HCT116 (cell line): ENCODE results near the gene ANO6. TPM values are rescaled to one million over a fixed set of nuclear protein-coding genes. Genes with fewer than 3 reads are reported as not detected.

Source experiments
- ATAC-seq: fragments of 200-7000 bp; cut with Tn5 transposase; 2 replicates; pipeline ENCODE4 v1.9.1; 2020; ENCODE audit warnings: mild to moderate bottlenecking, moderate library complexity
- BruUV-seq: library from RNA; stranded (reverse); fragments of 400-500 nt; replicated peaks from 2 replicates; lab custom pipeline; 2021; lab: Mats Ljungman, UMichigan
- CTCF ChIA-PET: fragments of 300-600 bp; sonication (Branson Sonifier 250); formaldehyde crosslinking; loops from one replicate; lab custom pipeline; 2021; ENCODE audit warnings: antibody characterized with exemption; lab: Charles Lee
- POLR2A ChIA-PET: fragments of 300-600, 350-600 bp; sonication (Branson Sonifier 250); formaldehyde crosslinking; loops from one replicate; lab custom pipeline; 2021; ENCODE audit warnings: antibody characterized with exemption; lab: Charles Lee
- RAD21 ChIA-PET, 2 experiments: fragments of 300-600 bp; sonication (Branson Sonifier 250); formaldehyde crosslinking; loops; one replicate each; lab custom pipeline; 2023; ENCODE audit warnings: low total read pairs in 2 of 2; ENCODE audit not compliant: uncharacterized antibody in 2 of 2, unreplicated experiment in 2 of 2, low non-redundant PET in 1 of 2; lab: Charles Lee
- DNase-seq: peaks from one replicate; pipeline ENCODE4 v3.0.0-alpha.2; 2010; ENCODE audit warnings: low read depth, low spot score
- H2AFZ ChIP-seq: fragments of 200-600 bp; shearing (Covaris generic), sonication (generic); 2 replicates; pipeline ENCODE4 v1.6.1; 2017; ENCODE audit warnings: low read depth, mixed run types, mixed read lengths, antibody characterized with exemption, low read length; ENCODE audit not compliant: poor library complexity, severe bottlenecking
- H3K27ac ChIP-seq: 2 replicates; pipeline ENCODE4 v1.5.1; 2012; ENCODE audit warnings: low read depth, low read length
- H3K27me3 ChIP-seq: fragments of 200-600 bp; sonication (generic); 2 replicates; pipeline ENCODE4 v1.6.1; 2016; ENCODE audit warnings: mixed run types, low read length, mixed read lengths; ENCODE audit not compliant: insufficient read depth
- H3K36me3 ChIP-seq, 2 experiments: fragments of 200-500 bp in 1 of 2; fragments of 200-600 bp in 1 of 2; sonication (Bioruptor generic) in 1 of 2; sonication (generic) in 1 of 2; 2 replicates each; pipeline versions ENCODE4 v1.5.1 to v1.6.1; 2014 to 2016; ENCODE audit warnings: low read length in 2 of 2, inconsistent platforms in 1 of 2, mixed read lengths in 1 of 2, mixed run types in 1 of 2; ENCODE audit not compliant: insufficient read depth in 2 of 2, control insufficient read depth in 1 of 2
- H3K4me1 ChIP-seq, 2 experiments: fragments of 200-600 bp in 1 of 2; sonication (generic) in 1 of 2; 2 replicates each; pipeline versions ENCODE4 v1.5.1 to v1.6.1; 2012 to 2017; ENCODE audit warnings: low read length in 2 of 2, inconsistent platforms in 1 of 2, mild to moderate bottlenecking in 1 of 2, mixed read lengths in 1 of 2, mixed run types in 1 of 2, moderate library complexity in 1 of 2; ENCODE audit not compliant: insufficient read depth in 2 of 2, control insufficient read depth in 1 of 2
- H3K4me2 ChIP-seq: fragments of 200-600 bp; sonication (generic); 2 replicates; pipeline ENCODE4 v1.6.1; 2017; ENCODE audit warnings: mixed run types, low read length, mixed read lengths
- H3K4me3 ChIP-seq, 2 experiments: fragments of 200-600 bp in 1 of 2; sonication (generic) in 1 of 2; replicated peaks in 1 of 2; 2 replicates each; pipeline ENCODE4 v1.5.1; 2011 to 2016; ENCODE audit warnings: low read length in 2 of 2, control low read depth in 1 of 2, low read depth in 1 of 2, mild to moderate bottlenecking in 1 of 2, mixed read lengths in 1 of 2, mixed run types in 1 of 2
- H3K79me2 ChIP-seq: fragments of 200-600 bp; sonication (generic); 2 replicates; pipeline ENCODE4 v1.6.1; 2017; ENCODE audit warnings: mild to moderate bottlenecking, mixed run types, low read length, moderate library complexity, mixed read lengths; ENCODE audit not compliant: insufficient read depth
- H3K9ac ChIP-seq: fragments of 200-600 bp; sonication (generic); 2 replicates; pipeline ENCODE4 v1.6.1; 2016; ENCODE audit warnings: low read length, mixed read lengths
- H3K9me2 ChIP-seq: fragments of 200-600 bp; sonication (generic), shearing (Covaris generic); 2 replicates; pipeline ENCODE4 v1.6.1; 2017; ENCODE audit warnings: mixed run types, mild to moderate bottlenecking, moderate library complexity; ENCODE audit not compliant: insufficient read depth
- H3K9me3 ChIP-seq, 2 experiments: fragments of 200-500 bp in 1 of 2; fragments of 200-600 bp in 1 of 2; sonication (Bioruptor generic) in 1 of 2; sonication (generic) in 1 of 2; 2 replicates each; pipeline ENCODE4 v1.6.1; 2014 to 2017; ENCODE audit warnings: low read length in 2 of 2, mixed read lengths in 2 of 2, inconsistent platforms in 1 of 2, low read depth in 1 of 2, mild to moderate bottlenecking in 1 of 2, mixed run types in 1 of 2, moderate library complexity in 1 of 2; ENCODE audit not compliant: control insufficient read depth in 1 of 2, insufficient read depth in 1 of 2
- H4K20me1 ChIP-seq: fragments of 200-600 bp; sonication (generic), shearing (Covaris generic); 2 replicates; pipeline ENCODE4 v1.6.1; 2017; ENCODE audit warnings: mixed run types, mild to moderate bottlenecking, moderate library complexity; ENCODE audit not compliant: insufficient read depth
- CBX3 ChIP-seq: IDR thresholded peaks from 2 replicates; pipeline ENCODE4 v1.6.1; 2012; ENCODE audit warnings: low read depth
- CEBPB ChIP-seq: IDR thresholded peaks from 2 replicates; pipeline ENCODE4 v1.6.1; 2012; ENCODE audit warnings: low read depth
- CTCF ChIP-seq, 3 experiments: fragments of 200-600 bp in 1 of 3; sonication (generic) in 1 of 3; IDR thresholded peaks in 2 of 3; conservative IDR thresholded peaks in 1 of 3; 2 replicates each; pipeline ENCODE4 v1.5.1; 2012 to 2017; ENCODE audit warnings: low read depth in 2 of 3, low read length in 2 of 3, antibody characterized with exemption in 1 of 3, borderline replicate concordance in 1 of 3, control low read depth in 1 of 3, mild to moderate bottlenecking in 1 of 3, mixed read lengths in 1 of 3, mixed run types in 1 of 3, moderate library complexity in 1 of 3; ENCODE audit not compliant: insufficient read depth in 1 of 3
- EZH2phosphoT487 ChIP-seq: fragments of 200-600 bp; IDR thresholded peaks from 2 replicates; pipeline ENCODE4 v1.6.1; 2018; ENCODE audit warnings: antibody characterized with exemption, borderline replicate concordance
- FOSL1 ChIP-seq: IDR thresholded peaks from 2 replicates; pipeline ENCODE4 v1.6.1; 2012; ENCODE audit warnings: low read depth
- JUND ChIP-seq: IDR thresholded peaks from 2 replicates; pipeline ENCODE4 v1.6.1; 2012
- POLR2A ChIP-seq: IDR thresholded peaks from 2 replicates; pipeline ENCODE4 v1.7.0; 2011; ENCODE audit warnings: borderline replicate concordance; ENCODE audit not compliant: insufficient read depth, insufficient read length; ENCODE audit errors: extremely low read depth
- SIN3A ChIP-seq: IDR thresholded peaks from 2 replicates; pipeline ENCODE4 v1.6.1; 2012; ENCODE audit warnings: low read depth
- SP1 ChIP-seq: IDR thresholded peaks from 2 replicates; pipeline ENCODE4 v1.6.1; 2012; ENCODE audit warnings: low read depth
- ZFX ChIP-seq: fragments of 450-650 bp; IDR thresholded peaks from 2 replicates; pipeline ENCODE4 v1.6.1; 2017
- ZNF274 ChIP-seq: fragments of 200-500 bp; sonication (Bioruptor generic); IDR thresholded peaks from 2 replicates; pipeline ENCODE4 v1.6.1; 2014; ENCODE audit warnings: mild to moderate bottlenecking, low read depth, low read length, inconsistent platforms
- intact Hi-C: fragments of 100-400 bp; cut with micrococcal nuclease; formaldehyde crosslinking; loops from 2 replicates; pipeline ENCODE4 v1.10.0; 2022
- total RNA-seq: library from RNA; stranded (reverse); gene quantifications from one replicate; pipeline ENCODE4 v1.2.1, GENCODE V29; 2021; ENCODE audit not compliant: unreplicated experiment
- TF ChIP-seq, protein P1 (sequence below): IDR thresholded peaks from 2 replicates; pipeline ENCODE4 v1.6.1; 2012; ENCODE audit warnings: low read depth

ANO6 gene
- total RNA-seq, 1 experiment from 2014 or later = 36.7 TPM

DNA sequence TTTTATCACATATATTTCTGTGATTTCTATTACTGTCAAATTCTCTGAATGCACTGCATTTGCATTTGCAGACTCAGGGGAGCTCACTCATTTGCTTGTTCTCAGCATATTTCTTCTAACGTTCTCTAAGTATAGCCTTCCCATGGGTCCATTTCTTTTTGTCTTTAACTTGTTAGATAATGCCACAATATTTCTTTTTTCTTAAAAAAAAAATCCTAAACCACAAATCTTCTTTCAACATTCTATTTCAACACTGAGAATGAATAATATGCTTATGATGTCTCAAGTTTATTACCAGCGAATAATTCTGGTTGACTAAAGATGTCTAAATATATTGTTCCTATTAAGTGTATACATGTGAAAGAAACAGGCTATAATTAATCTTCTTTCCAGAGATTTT, 200.2 kb downstream of the ANO6 start (continued):
- TF ChIP-seq, protein P1, sequence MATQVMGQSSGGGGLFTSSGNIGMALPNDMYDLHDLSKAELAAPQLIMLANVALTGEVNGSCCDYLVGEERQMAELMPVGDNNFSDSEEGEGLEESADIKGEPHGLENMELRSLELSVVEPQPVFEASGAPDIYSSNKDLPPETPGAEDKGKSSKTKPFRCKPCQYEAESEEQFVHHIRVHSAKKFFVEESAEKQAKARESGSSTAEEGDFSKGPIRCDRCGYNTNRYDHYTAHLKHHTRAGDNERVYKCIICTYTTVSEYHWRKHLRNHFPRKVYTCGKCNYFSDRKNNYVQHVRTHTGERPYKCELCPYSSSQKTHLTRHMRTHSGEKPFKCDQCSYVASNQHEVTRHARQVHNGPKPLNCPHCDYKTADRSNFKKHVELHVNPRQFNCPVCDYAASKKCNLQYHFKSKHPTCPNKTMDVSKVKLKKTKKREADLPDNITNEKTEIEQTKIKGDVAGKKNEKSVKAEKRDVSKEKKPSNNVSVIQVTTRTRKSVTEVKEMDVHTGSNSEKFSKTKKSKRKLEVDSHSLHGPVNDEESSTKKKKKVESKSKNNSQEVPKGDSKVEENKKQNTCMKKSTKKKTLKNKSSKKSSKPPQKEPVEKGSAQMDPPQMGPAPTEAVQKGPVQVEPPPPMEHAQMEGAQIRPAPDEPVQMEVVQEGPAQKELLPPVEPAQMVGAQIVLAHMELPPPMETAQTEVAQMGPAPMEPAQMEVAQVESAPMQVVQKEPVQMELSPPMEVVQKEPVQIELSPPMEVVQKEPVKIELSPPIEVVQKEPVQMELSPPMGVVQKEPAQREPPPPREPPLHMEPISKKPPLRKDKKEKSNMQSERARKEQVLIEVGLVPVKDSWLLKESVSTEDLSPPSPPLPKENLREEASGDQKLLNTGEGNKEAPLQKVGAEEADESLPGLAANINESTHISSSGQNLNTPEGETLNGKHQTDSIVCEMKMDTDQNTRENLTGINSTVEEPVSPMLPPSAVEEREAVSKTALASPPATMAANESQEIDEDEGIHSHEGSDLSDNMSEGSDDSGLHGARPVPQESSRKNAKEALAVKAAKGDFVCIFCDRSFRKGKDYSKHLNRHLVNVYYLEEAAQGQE = no peak

DNA sequence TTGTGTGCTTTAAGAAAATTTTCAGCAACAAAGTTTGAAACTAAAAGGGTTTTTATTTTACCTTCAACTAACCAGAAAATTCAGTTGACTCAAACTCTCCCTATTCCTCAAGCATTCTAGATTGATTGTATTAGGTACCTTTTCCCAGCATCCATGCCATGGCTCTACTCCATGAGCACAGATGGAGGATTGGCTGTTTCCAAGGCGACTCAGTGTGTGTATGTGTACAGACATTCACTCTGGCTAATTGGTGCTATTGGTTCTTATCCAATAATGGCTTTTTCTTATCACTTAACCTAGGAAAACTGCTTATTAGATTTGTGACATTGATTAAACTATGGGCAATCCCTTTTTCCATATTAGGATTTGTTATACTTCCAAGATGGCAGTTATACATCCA, 202.6 kb downstream of the ANO6 start:
- H3K9me2 ChIP-seq = no peaks in the 10 kb centered on the region
- no peak overlapping the region for H3K9ac ChIP-seq
- H3K4me2 ChIP-seq = no peak overlapping the region
- peaks cover 7 to 13% of the 10 kb centered on the region in 2 experiments for H3K4me1 ChIP-seq
- no peaks in the 10 kb centered on the region for H4K20me1 ChIP-seq
- no peak overlapping the region for H3K4me3 ChIP-seq
- POLR2A ChIA-PET = no interaction called here
- RAD21 ChIA-PET = no interaction called here
- TF ChIP-seq SP1 (no peak), JUND (no peak), FOSL1 (no peak), CEBPB (no peak), EZH2phosphoT487 (no peak), ZFX (no peak), ZNF274 (no peak), POLR2A (no peak), CBX3 (no peak), SIN3A (no peak), CTCF (IDR thresholded peaks at IDR 0.05 in 2 of 3, conservative IDR thresholded peaks at IDR 0.05 in 1 of 3; ENCODE audit: borderline replicate concordance in 1 of 3, insufficient read depth in 1 of 3, low read depth in 2 of 3, low read length in 2 of 3) (no peak)
- TF ChIP-seq, protein P1 = no peak
- TF ChIP-seq, all 23 proteins: peak for 0
- Histone ChIP-seq H3K27me3 (no peaks in the 10 kb centered on the region), H2AFZ (no peak overlapping the region), H3K27ac (no peak overlapping the region), H3K9me3 (no peaks in the 10 kb centered on the region), H3K79me2 (no peaks in the 10 kb centered on the region), H3K36me3 (peaks cover 4 to 8% of the 10 kb centered on the region in 2 experiments; a peak in 2 of 4 replicates)
- CTCF ChIA-PET = no interaction called here
- ATAC-seq = no peak
- intact Hi-C loops = no loop called here
- no TSS peak for BruUV-seq
- no peak for DNase-seq
